Nucleus accumbens (tissue), 56 donors: ENCODE results near the gene MEX3D.

ENCODE experiments used
- DNase-seq, 56 donors: peaks; one replicate each; lab custom pipeline; 2025; lab: John Stamatoyannopoulos, UW

Gene MEX3D

DNA sequence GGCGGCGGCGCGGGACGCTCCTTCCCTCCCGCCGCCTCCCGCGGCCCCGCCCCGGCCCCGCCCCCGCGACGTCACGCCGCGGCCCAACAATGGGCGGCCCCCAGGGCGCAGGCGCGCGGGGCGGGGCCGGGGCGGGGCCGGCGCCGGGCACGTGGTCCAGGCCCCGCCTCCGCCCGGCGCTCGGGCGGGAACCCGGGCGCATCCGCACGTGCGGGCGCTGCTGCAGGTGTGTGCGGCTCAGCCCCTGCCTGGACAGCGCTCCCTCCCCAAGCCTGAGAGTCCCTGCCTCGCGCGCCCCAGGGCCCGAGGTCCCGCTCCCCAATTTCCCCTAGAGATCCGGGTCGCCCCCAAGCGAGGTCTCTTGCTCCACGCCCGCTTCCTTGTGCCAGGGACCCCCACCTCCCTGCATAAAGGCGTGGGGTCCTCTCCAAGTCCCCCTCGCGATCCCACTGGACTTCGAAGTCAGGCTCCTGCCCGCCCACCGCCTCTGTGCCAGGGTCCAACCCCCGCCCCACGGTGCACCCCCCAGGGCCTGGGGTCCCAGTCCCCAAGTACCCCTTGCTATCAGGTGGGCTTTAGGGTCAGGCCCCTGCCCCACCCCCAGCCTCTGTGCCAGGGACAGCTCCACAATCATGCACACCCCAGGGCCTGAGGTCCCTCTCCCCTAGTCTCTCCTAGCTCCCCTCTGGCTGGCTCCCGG, at the start of gene MEX3D:
Gene MEX3D (minus strand): TSS at position 6 of the 700 bp plus-strand sequence. CDS start 267 bp downstream, outside the sequence.
- peak in 44 of 56 donors; percentile 3 to 80 (median 34) for DNase-seq

DNA sequence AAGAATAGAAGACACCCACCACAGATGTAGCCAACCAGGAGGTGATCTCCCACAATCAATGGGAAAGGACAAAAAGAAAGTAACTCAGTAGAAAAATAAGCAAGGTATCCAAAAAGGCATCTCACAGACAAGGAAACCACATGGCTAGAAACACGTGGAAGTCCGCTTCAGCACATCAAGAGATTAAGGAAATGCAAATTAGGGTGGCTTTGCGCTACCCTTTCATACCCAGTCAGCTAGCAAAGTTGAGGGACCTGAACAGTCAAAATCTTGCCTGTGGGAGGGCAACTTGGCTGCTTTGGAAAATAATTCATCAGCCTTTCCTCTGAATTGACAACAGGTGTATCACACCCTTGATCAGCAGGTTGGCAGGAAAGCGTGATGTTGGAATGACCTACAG, 48.8 kb upstream of the MEX3D start:
- no peak for DNase-seq

DNA sequence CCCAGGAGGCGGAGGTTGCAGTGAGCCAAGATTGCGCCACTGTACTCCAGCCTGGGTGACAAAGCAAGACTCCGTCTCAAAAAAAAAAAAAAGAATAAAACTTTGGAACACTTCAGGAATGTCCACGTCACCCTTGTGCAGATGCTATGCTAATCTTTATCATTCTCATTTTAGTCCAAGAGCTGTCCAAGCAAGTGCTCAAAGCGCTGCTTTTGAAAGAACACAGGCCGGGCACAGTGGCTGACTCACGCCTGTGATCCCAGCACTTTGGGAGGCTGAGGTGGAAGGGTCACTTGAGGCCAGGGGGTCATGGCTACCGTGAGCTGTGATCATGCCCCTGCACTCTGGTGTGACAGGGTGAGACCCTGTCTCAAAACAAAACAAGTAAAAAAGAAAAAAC, 48.3 kb upstream of the MEX3D start:
- no peak for DNase-seq

DNA sequence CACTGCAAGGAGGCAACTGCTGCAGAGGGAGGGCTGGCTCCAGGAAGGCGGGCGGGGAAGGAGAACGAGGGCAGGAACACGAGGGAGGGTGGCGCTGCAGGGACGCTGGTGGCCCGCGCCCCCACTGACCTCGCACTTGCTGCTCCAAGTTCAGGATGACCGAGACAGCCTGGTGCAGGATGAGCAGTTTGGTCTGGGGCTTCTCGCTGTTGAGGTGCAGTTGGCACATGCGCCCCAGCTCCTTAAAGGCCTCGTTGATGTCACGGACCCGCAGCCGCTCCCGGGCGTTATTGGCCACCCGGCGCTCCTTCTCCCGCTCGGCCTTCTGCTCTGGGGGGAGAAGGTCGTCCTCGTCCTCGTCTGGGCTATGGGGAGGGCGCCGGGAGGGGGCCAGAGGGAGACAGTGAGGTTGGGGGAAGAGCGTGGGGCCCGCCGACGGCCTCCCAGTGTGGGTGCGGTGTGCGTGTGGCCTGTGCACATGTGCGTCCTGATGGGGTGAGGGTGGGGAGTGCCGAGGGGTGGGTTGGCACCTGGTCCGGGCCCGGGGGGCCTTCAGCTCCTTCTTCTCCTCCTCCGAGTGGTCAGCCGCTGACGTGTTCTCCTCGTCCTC, 47.1 kb upstream of the MEX3D start:
- no peak for DNase-seq

DNA sequence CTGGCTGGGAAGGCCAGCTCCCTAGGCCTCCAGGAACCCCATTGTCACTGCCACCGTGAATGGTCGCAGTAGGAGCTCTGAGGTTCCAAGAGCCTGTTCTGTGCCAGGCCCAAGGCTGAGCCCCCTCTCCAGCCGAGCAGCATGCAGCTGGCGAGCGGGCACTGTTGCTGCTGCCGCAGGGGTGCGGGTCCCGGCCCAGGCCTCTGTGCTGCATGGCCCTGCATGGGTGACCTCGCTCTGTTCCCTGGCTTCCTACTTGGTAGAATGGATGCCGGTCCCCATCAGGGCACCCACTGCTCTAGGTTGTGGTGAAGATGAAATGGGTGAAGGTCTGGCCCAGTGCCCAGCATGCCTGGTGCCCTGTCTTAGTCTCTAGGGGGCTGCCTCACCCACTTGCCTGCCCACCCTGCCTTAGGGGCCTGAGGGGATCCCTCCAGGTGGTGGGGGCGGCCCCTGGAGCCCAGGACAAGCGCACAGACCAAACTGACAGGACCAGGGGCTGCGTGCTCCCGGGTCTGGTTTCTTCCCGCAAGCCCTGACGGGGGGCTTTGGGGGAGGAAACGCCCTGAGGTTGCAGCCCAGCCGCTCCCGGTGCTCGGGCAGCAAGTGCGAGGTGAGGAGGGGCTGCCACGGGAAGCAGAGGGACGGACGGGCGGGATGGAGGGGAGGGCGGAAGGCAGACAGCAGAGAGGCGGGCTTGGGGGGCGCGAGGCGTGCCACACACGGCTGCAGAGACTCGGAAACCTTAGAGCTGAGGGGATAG, 45.9 kb upstream of the MEX3D start:
- DNase-seq = no peak

DNA sequence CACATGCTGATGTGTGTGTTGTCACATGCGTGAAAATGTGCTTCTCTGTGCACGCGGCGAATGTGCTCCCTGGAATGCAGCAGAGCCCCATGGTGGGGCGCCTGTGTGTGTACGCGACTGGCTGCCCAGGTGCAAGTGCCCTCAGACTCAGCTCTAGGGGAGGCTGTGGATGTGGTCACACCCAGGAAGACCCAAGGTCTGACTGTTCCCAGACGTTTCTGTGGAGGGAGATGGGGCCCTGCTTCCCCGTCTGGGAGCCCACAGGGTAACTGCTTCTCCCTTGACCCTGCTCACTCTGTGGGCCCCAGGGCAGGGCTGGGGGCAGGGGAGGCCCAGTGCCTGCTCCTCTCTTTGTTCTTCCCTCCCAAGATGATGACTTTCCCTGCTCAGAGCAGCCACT, 45.0 kb upstream of the MEX3D start:
- DNase-seq = no peak

DNA sequence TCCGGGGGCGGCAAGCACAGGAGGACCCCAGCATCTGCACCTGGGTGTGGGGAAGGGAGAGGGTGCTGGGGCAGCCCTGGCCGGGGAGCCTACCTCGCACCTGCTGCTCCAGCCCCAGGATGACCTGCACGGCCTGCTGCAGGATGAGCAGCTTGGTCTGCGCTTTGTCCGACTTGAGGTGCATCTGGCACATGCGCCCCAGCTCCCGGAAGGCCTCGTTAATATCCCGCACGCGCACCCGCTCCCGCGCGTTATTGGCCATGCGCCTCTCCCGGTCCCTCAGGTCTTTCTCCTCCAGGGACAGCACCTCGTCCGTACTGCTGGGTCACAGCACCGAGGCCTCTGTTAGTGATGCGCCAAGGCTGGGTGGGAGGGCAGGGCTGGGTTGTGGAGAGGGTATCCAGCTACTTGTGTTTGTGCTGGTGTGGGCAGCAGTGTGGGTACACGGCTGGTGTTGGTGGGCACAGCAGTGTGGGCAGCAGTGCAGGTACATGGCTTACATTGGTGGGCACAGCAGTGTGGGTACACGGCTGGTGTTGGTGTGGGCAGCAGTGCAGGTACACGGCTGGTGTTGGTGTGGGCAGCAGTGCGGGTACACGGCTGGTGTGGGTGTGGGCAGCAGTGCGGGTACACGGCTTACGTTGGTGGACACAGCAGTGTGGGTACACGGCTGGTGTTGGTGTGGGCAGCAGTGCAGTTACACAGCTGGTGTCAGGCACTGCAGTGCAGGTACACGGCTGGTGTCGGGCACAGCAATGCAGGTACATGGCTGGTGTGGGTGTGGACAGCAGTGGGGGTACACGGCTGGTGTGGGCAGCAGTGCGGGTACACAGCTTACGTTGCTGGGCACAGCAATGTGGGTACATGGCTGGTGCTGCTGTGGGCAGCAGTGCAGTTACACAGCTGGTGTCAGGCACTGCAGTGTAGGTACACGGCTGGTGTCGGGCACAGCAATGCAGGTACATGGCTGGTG, 44.3 kb upstream of the MEX3D start:
- DNase-seq = no peak

DNA sequence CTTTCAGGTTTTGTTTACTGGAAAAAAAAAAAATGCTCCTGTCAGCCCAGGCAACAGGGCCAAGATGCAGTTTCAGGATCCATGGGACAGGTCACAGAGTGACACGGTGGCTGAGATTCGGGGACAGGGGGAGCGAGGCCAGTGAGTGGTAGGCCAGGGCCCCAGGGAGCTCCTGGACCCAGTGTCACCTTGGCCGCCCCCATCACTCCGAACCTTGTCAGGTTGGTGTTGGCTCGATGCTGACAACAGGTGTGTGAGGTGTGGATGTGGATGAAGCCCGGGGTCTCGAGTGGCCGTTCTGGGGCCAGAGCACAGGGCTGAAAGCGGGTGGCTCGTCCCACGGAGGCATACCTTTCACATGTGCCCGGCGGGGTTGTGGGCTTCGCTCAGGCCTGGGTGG, 43.2 kb upstream of the MEX3D start:
- DNase-seq = no peak

DNA sequence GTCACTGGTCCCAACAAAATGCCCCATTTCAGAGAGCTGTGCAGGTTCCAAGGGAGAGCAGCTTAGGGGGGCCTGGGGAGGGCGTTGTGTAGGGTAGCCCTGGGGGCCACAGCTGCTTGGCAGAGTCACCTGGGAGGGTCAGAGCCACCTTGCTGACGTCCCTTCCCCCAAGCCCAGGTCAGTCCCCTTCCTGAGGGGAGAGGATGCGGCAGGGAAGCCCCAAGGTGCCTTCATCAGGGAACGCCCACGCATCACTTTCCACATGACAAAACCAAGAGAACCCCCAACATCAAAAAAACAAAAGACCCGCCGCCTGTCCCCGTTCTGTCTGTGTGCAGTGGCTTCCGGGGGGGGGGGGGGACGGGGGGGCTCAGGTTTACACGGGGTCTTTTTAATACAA, 42.5 kb upstream of the MEX3D start:
- DNase-seq = no peak

DNA sequence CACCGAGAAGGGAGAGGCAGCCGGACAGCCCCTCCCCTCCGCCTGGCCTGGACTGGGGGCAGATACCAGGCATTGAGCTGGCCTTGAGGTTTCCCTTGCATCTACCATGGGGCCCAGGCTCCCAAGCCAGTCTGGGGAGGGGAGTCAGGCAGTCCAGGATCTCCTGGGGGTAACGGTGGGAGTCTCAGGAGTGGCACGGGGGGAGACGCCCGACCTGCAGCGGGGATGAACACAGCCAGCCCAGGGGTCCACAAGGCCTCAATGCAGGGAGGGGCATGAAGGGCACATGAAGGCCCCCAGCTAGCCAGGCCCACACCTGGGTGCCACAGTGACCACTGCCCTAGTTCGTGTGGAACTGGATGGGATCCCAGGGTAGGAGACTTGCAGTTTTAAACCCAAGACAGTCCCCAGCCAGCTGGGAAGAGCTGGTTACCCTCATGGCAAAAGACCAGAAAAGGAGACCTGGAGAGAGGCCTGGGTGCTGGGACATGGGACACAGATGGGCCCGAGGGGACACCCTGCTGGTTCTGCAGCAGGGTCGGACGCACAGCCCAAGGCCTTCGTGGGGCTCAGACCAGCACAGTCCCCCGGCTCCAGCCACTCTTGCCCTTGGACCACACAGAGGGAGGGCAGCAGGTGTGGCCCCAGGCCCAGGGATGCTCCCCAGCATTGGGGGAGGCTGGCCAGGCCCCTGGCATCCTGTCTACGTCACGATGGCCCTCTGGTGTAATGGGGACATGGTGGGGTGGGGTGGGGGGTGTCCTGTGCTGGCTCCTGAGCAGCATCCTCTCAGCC, 41.8 kb upstream of the MEX3D start:
- DNase-seq = no peak

DNA sequence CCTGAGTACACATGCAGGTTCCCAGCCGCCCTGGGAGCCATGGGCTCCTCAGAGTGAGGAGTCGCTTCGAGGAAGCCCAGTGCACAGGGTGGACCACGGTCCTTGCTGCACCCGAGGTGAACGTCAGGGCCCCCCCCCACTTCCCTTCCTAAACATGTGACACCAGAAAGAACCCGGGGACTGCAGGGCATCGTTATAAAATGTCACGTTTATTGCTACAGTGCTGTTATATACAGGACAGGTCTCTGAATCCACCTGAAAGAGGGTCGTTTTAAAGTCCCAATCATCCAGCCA, 40.9 kb upstream of the MEX3D start:
- DNase-seq = no peak

DNA sequence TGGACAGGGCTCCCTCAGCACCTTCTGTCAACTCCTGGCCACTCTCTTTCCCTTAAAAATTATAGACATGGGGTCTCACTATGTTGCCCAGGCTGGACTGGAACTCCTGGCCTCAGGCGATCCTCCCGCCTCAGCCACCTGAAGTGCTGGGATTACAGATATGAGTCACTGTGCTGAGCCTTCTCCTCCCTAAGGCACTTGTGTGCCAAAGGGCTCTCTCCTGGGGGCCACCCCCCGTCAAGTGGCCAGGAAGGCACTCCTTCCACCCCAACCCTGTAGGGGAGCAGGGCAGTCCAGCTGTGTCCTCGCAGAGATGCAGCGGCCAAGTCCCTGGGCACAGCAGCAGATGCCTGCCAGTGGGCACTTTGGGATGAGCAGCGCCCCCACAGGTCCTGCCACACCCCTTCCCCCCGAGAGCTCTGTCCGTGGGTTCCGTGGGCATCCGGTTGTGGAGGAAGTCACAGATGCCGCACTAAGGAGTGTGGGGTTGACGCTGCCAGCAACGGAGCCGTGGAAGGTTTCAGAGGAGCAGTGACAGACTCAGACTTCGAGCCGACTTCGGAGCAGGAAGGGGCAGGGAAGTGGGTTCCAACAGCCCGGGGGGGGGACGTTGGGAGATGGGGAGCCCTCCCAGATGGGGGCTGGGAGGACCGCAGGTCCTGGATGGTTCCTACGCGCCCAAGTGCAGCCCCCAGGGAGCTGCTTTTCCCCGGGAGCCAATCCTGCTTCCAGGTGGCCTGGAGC, 40.4 kb upstream of the MEX3D start:
- no peak for DNase-seq

DNA sequence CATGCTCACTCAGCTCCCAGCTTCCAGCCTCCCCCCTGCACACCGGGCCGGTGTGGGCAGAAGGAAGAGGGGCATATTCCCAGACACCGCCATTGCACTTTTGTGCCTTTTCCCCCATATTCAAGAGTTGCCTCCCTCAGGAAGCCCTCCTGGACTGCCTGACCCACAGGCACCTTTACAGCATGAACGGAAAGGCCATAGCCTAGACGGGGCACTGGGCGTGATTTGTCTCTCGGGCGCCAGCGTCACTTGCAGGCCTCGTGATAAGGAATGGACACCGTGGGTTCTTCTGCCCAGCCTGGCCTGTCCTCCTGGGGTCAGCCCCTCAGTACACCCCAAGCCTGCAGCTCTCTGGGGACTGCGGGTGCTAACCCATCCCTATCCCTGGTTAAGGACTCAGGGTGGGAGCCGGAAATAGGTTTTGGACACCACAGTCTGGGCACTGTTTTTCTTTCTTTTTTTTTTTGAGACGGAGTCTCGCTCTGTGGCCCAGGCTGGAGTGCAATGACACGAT, 38.1 kb upstream of the MEX3D start:
- DNase-seq = peak in 1 of 56 donors; percentile 16

DNA sequence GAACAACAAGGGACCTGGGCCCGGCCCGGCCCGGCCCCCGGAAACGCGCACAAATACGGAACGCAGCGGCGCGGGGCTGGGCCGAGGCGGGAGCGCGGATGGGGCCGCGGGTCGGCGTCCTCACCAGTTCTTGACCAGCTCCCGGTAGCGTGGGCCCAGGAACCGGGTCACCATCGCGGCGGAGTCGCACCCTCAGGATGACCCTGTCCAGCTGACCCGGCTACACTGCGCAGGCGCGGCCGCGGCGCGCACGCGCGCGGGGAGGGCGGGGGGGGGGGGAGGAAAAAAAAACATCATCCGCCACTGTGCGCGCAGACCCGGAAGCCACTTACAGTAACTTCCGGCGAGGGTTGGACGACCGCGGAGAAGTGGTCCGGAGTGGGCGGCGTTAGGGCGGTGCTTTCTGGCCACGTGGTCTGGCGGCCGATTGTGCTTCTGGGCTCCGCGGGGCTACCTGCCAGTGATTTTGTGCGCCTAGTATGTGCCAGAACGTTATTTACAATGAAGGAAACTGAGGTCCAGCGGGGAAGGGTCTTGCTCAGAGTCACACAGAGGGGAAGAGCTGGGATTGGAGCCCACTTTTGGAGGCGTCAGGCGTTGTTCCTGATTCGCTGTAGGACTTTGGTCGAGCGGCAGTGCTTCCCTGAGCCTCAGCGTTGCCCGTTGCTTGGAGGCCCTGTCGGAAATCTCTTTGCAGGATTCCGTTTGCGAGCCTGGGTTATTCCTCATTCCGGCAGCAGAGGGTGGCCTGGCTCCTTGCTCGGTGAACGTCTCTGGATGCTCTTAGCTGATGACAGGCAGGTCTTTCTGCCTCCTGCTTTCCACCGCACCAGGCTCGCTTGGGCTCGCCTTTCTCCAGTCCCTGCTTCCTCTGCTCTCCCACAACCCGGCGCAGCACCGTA, 37.4 kb upstream of the MEX3D start, which contains the start of gene UQCR11:
Gene UQCR11 (minus strand): TSS at position 227 of the 902 bp plus-strand sequence. CDS start 53 bp downstream, at position 174.
- DNase-seq = peak in 55 of 56 donors; percentile 76 to 97 (median 93)

DNA sequence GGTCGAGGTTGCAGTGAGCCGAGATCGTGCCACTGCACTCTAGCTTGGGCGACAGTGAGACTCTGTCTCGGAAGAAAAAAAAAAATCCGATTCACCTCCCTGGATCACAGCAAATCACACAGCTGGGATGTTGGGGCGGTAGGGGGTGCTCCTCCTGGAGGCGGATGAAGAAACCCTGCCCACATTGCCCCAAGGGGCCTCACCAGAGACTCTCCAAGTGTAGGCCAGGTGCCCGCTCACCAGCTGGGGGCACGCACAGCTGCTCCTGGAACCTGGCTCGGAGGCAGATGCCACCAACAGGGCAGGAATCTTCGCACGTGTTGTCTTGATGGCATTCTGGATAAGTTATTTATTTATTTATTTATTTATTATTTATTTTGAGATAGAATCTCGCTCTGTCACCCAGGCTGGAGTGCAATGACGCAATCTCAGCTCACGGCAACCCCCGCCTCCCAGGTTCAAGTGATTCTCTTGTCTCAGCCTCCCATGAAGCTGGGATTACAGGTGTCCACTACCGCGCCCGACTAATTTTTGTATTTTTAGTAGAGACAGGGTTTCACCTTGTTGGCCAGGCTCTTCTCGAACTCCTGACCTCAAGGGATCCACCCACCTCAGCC, 34.1 kb upstream of the MEX3D start:
- no peak for DNase-seq

DNA sequence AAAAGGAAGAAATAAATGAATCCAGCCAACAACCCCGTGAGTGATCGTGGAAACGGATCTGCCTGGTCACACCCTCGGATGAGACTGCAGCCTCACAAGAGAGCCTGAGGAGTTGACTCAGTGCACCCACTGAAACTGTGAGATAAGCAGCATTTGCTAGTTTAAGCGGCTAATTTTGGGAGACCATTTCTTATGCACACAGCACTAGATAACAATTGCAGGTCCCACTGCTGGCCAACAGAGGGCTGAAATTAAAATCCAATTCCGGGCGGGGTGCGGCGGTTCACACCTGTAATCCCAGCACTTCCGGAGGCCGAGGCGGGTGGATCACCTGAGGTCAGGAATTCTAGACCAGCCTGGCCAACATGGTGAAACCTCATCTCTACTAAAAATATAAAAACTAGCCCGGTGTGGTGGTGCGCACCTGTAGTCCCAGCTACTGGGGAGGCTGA, 33.5 kb upstream of the MEX3D start:
- no peak for DNase-seq

DNA sequence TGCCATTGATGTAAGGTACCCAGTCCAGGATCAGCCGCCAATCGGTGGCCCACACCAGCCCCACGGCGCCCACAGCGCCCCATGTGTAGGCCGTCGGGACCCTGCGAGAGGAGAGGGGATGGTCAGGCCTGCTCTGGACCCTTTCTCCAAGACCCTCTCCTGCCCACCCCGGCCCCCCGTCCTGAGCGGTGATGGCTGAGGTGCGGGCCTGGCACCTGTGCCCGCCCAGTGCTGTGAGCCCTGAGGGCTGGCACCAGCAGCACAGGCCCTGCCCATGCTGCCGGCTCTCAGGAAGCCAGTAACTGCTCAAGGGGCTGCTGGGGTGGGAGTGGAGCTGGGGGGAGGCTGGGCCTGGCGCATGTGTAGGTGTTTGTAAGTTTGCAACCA, 31.3 kb upstream of the MEX3D start:
- DNase-seq = no peak
